GM12872 (cell line): ENCODE measurements around the gene ANAPC5.

ENCODE experiments used
- CTCF ChIP-seq: IDR thresholded peaks from 3 replicates; pipeline ENCODE4 v1.5.1; 2011; ENCODE audit warnings: low read depth, mild to moderate bottlenecking, low read length, moderate library complexity; ENCODE audit not compliant: insufficient read depth

ANAPC5 gene

GRCh38 chr12:121391619-121392324 is 39.6 kb upstream of the ANAPC5 start:
- no peak for TF ChIP-seq CTCF

- TF ChIP-seq CTCF, result no peak
These were observed 38.6 kb upstream of the ANAPC5 start for GRCh38 chr12:121390856-121391255.

GRCh38 chr12:121388421-121388981 is 36.3 kb upstream of the ANAPC5 start:
- no peak for TF ChIP-seq CTCF

- TF ChIP-seq CTCF, result no peak; the same call in 2 of the 3 replicates
These were observed 31.4 kb upstream of the ANAPC5 start for GRCh38 chr12:121383601-121384021.

- no peak for TF ChIP-seq CTCF
These were observed 27.7 kb upstream of the ANAPC5 start for GRCh38 chr12:121379945-121380344.

- TF ChIP-seq CTCF, result no peak
These were observed 26.5 kb upstream of the ANAPC5 start for GRCh38 chr12:121378736-121379135.

- no peak for TF ChIP-seq CTCF
These were observed 24.8 kb upstream of the ANAPC5 start for GRCh38 chr12:121376754-121377697.
